IPS-11a (cell line): ENCODE data around the gene TEX9.
"Not testable (repeated sequence)": the region's sequence is repeated elsewhere in the genome, so short reads cannot be mapped to it uniquely, and the experiment has no call there.

Experiments used
- H3K4me3 ChIP-seq: one replicate; pipeline ENCODE4 v1.5.1; 2013; ENCODE audit warnings: low read depth, low read length, control low read depth

The TEX9 gene

GRCh38 chr15:56361987-56362386 is 3.2 kb upstream of the TEX9 start:
- H3K4me3 ChIP-seq = no peak overlapping the region

DNA sequence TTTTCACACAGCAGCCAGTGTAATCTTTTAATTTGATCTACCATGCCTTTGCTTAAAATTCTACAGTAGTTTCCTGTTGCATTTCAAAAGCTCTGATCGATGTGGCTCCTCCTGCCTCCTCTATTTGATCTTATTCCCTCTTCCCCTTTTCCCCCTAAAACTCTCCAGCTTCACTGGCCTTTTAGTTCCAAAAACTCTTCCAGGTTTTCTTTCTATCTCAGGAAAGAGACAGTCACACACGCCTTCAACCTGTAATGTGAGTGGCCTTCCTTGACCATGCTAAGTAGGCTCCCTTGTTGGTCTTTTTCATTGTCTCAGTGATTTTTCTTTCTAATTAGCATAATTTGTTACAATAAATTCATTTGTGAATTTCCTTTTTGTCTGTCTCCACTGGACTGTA is 985 bp downstream of the TEX9 start:
- peak overlapping the region; percentile 84 for H3K4me3 ChIP-seq

- no peak overlapping the region for H3K4me3 ChIP-seq
These were observed 1.9 kb downstream of the TEX9 start for GRCh38 chr15:56367156-56367555.

- no peak overlapping the region for H3K4me3 ChIP-seq
These were observed 4.0 kb downstream of the TEX9 start for GRCh38 chr15:56369234-56369633.

- no peak overlapping the region for H3K4me3 ChIP-seq
These were observed 6.4 kb downstream of the TEX9 start for GRCh38 chr15:56371495-56372147.

GRCh38 chr15:56374693-56375092 is 9.5 kb downstream of the TEX9 start:
- H3K4me3 ChIP-seq = not testable (repeated sequence)

GRCh38 chr15:56377822-56378221 is 12.6 kb downstream of the TEX9 start:
- not testable (repeated sequence) for H3K4me3 ChIP-seq

GRCh38 chr15:56383010-56383409 is 17.8 kb downstream of the TEX9 start:
- no peak overlapping the region for H3K4me3 ChIP-seq

GRCh38 chr15:56385908-56386307 is 20.7 kb downstream of the TEX9 start:
- no peak overlapping the region for H3K4me3 ChIP-seq

DNA sequence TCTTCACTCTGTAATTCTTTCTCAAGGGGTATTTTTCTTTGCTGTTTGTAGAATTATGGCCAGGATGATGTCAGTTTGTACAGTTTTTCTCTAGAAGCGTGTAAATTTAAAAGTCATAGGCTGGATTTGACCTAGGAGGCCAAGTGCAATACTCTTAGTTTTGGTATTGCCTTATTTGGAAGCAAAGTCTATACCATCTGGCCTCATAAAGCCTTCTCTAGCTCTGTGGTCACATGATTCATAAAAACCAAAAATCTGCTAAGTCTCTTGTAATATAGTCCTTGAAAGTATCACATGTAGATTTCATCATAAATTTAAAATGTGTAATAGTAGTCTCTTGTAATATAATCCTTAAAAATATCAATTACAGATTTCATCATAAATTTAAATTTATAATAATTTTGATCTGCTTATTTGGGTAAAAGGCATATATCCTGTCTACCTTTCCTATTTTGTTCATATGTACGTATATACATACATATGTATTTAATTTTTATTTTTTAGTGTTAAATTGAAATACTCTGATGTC is 25.6 kb downstream of the TEX9 start:
- no peak overlapping the region for H3K4me3 ChIP-seq

DNA sequence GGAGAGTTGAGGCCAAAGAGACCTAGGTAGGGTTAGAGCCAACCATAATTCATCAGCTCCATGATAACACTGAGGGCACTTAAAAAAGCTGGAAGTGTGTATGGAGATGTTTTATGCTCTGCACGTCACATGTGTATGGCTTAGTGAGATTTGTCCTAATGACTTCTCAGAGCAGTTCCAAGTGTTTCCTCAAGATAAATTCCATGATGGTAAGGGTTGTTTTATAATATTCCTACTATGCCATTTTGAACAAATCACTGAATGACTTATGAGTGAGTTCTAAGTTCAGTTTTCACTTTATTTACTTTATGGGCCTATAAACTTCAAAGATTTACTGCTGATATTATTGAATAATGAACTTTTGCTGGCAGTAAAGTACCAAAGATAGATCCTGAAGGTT is 28.1 kb downstream of the TEX9 start:
- H3K4me3 ChIP-seq = no peak overlapping the region

DNA sequence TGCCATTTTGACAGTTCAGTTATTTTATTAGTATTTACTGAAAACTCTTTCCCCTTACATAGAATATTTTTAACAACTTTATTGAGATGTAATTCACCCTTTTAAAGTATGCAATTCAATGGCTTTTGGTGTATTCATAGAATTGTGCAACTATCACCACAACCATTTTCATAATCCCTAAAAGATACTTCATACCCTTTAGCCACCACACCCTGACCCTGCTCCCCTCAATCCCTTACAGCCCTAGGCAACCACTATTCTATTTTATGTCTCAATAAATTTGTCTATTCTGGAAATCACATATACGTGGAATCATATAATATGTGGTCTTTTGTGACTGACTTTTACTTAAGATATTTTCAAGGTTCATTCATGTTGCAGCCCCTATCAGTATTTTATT is 29.7 kb downstream of the TEX9 start:
- no peak overlapping the region for H3K4me3 ChIP-seq

DNA sequence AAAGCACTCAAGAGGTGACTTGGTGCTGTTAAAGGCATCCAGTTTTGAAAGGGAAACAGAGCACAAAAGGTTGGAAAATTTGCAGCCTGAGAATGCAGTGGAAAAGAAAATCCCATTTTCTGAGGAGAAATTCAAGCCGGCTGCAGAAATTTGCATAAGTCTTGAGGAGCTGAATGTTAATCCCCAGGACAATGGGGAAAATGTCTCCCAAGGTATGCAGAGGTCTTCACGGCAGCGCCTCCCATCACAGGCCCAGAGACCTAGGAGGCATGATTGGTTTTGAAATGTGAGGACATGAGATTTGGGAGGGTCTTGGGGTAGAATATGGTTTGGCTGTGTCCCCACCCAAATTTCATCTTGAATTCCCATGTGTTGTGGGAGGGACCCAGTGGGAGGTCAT is 32.1 kb downstream of the TEX9 start:
- H3K4me3 ChIP-seq = not testable (repeated sequence)

DNA sequence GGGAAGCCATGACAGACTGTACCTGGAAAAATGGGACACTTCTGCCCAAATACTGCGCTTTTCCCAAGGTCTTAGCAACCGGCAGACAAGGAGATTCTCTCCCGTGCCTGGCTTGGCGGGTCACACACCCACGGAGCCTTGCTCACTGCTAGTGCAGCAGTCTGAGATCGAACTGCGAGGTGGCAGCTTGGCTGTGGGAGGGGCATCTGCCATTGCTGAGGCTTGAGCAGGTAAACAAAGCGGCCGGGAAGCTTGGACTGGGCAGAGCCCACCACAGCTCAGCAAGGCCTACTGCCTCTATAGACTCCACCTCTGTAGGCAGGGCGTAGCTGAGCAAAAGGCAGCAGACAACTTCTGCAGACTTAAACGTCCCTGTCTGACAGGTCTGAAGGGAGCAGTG is 34.0 kb downstream of the TEX9 start:
- not testable (repeated sequence) for H3K4me3 ChIP-seq

DNA sequence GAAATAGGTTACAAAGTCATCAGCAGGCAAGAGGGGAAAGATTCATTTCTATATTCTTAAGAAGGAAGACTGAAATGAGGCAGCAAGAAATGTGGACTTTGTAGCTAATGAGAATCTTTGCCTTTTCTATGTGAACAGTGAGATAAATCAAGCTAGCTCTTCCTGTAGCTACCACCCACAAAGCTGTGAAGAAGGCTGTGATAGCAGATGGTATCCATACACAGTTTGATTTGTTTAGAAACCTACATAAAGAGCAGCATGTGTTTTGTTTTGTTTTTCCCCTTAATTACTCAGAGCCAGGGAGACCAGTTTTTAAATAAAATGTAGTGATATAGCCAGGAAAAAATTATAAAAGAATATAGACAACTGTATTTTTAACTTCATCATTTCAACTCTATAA is 45.5 kb downstream of the TEX9 start:
- no peak overlapping the region for H3K4me3 ChIP-seq

- no peak overlapping the region for H3K4me3 ChIP-seq
These were observed 46.0 kb downstream of the TEX9 start for GRCh38 chr15:56411122-56411749.

- not testable (repeated sequence) for H3K4me3 ChIP-seq
These were observed 48.0 kb downstream of the TEX9 start for GRCh38 chr15:56413114-56413733.

- H3K4me3 ChIP-seq = no peak overlapping the region
These were observed 60.0 kb downstream of the TEX9 start for GRCh38 chr15:56425276-56425675.

DNA sequence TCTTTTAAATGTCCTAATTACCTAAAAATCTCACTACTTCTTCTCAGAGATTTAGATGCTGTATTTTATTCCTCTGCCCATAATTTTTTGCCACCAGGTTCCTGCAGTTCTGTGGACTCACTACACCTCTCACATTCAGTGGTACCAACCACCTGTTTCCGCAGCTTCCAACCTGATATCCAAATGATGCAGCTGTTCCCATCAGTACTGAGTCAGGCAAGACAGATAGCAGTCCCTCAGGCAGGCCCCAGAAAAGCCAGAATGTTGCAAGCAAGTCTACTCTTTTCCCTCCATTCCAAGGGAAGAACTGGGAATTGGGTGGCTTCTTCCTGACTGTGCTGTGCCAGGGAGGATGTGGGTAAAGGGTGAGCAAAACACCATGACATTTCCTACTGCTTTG is 60.8 kb downstream of the TEX9 start:
- no peak overlapping the region for H3K4me3 ChIP-seq

DNA sequence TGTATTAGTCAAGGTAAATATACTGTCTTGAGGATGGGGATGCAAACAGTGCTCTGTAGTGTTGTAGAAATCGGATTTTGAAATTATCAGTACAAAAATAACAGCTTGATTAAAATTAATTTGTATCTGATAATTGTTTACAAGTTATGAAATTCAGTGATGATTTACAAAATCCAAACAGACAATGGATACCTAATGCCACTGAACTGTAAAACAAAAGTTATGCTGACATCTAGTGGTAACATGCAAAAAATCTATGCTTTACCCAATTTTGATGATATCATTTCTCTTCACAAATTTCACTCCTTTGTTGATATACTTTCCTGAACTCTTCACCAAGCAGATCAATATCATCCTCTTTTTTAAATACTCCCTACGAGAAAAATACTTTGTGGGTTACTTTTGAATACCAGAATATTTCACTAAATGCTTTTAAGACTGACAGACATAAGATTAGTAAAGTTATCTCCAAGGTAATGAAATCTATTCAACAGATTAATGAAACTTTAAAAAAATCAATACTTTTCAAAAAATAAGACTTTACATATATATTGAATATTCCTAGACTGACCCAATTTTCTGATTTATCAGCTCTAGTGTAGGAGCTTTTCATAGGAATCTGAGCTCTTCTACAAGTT is 63.7 kb downstream of the TEX9 start:
- H3K4me3 ChIP-seq = no peak overlapping the region

DNA sequence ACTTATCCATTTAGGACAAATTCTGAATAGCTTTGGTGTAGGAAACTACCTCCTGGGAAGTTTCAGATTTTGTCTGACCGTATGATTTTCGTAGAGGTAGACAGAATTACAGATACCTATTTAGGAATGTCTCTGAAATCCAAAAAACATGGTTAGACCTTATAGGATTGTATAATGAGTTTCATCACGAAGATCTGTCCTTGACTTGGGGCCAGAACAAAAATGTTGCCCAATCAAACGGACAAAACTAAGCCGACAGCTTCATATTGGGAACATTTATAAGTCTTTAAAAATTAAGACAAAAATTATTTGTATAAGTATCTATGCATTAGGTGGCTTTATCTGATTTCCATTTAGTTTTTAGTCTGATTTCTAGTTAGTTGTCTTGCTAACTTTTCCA is 67.1 kb downstream of the TEX9 start:
- no peak overlapping the region for H3K4me3 ChIP-seq
